CD4-positive, alpha-beta memory T cell (primary cell): Measurements from ENCODE around the gene ATM. TPM values are rescaled to one million over a fixed set of nuclear protein-coding genes. Genes with fewer than 3 reads are reported as not detected.

ENCODE experiments used
- CTCF ChIA-PET: fragments of 350-600 bp; sonication (Branson Sonifier 250); formaldehyde crosslinking; loops from one replicate; lab custom pipeline; 2021; ENCODE audit warnings: inconsistent platforms; ENCODE audit not compliant: partially characterized antibody; lab: Charles Lee
- POLR2A ChIA-PET: fragments of 350-600 bp; sonication (Branson Sonifier 250); formaldehyde crosslinking; loops from one replicate; lab custom pipeline; 2021; ENCODE audit not compliant: partially characterized antibody; lab: Charles Lee
- DNase-seq, 5 donors: peaks; one replicate each; pipeline versions ENCODE4 v3.0.0 to v3.0.0-alpha.2; 2020 to 2022; ENCODE audit warnings: mixed read lengths in 1 of 5
- H3K27ac ChIP-seq: one replicate; pipeline ENCODE4 v1.7.0; 2013; ENCODE audit warnings: low read depth, low read length
- H3K27me3 ChIP-seq: 2 replicates; pipeline ENCODE4 v1.7.0; 2013; ENCODE audit warnings: mild to moderate bottlenecking, low read length, moderate library complexity; ENCODE audit not compliant: insufficient read depth
- H3K36me3 ChIP-seq: 2 replicates; pipeline ENCODE4 v1.7.0; 2013; ENCODE audit warnings: mild to moderate bottlenecking, low read length, moderate library complexity; ENCODE audit not compliant: insufficient read depth
- H3K4me1 ChIP-seq: 2 replicates; pipeline ENCODE4 v1.7.0; 2013; ENCODE audit warnings: mild to moderate bottlenecking, low read length, moderate library complexity; ENCODE audit not compliant: insufficient read depth
- H3K4me3 ChIP-seq, 2 donors: one replicate each; pipeline ENCODE4 v1.7.0; 2013; ENCODE audit warnings: low read length in 2 of 2, mild to moderate bottlenecking in 1 of 2
- H3K9me3 ChIP-seq, 2 donors: one replicate each; pipeline ENCODE4 v1.7.0; 2013; ENCODE audit warnings: low read length in 2 of 2, control low read depth in 1 of 2; ENCODE audit not compliant: control insufficient read depth in 1 of 2
- H3K27ac Mint-ChIP-seq, 7 donors: one replicate each; pipeline ENCODE4 v1.8.0; 2020 to 2021; ENCODE audit warnings: mixed read lengths in 7 of 7, mild to moderate bottlenecking in 6 of 7, inconsistent platforms in 3 of 7, moderate library complexity in 3 of 7
- H3K27me3 Mint-ChIP-seq, 2 donors: one replicate each; pipeline ENCODE4 v1.8.0; 2020 to 2021; ENCODE audit warnings: mixed read lengths in 2 of 2
- H3K36me3 Mint-ChIP-seq, 2 donors: one replicate each; pipeline ENCODE4 v1.8.0; 2020 to 2021; ENCODE audit warnings: mixed read lengths in 2 of 2, inconsistent platforms in 1 of 2, mild to moderate bottlenecking in 1 of 2
- H3K4me1 Mint-ChIP-seq, 4 donors: one replicate each; pipeline ENCODE4 v1.8.0; 2020 to 2021; ENCODE audit warnings: mixed read lengths in 4 of 4, mild to moderate bottlenecking in 1 of 4
- H3K4me3 Mint-ChIP-seq, 8 donors: one replicate each; pipeline ENCODE4 v1.8.0; 2020 to 2021; ENCODE audit warnings: mixed read lengths in 8 of 8, mild to moderate bottlenecking in 7 of 8, moderate library complexity in 6 of 8, inconsistent platforms in 3 of 8
- H3K9me3 Mint-ChIP-seq, 8 donors: one replicate each; pipeline ENCODE4 v1.8.0; 2020 to 2021; ENCODE audit warnings: mixed read lengths in 8 of 8, mild to moderate bottlenecking in 5 of 8, inconsistent platforms in 3 of 8, moderate library complexity in 1 of 8
- intact Hi-C: fragments of 100-400 bp; cut with micrococcal nuclease; formaldehyde crosslinking; loops from one replicate; pipeline ENCODE4 v1.15.1; 2023
- polyA plus RNA-seq, 2 donors: library from polyadenylated mRNA; unstranded; fragments of 300-500 nt; fragmentation: Illumina TruSeq; gene quantifications; one replicate each; pipeline ENCODE4 v1.2.3, GENCODE V29; 2021
- total RNA-seq, 2 experiments: library from RNA; stranded (reverse); gene quantifications; one replicate each; pipeline ENCODE4 v1.2.3, GENCODE V29; 2021

ATM gene
- total and polyA plus RNA-seq, 4 experiments from 2014 or later, result 48.6 to 555 (median 292) TPM

DNA sequence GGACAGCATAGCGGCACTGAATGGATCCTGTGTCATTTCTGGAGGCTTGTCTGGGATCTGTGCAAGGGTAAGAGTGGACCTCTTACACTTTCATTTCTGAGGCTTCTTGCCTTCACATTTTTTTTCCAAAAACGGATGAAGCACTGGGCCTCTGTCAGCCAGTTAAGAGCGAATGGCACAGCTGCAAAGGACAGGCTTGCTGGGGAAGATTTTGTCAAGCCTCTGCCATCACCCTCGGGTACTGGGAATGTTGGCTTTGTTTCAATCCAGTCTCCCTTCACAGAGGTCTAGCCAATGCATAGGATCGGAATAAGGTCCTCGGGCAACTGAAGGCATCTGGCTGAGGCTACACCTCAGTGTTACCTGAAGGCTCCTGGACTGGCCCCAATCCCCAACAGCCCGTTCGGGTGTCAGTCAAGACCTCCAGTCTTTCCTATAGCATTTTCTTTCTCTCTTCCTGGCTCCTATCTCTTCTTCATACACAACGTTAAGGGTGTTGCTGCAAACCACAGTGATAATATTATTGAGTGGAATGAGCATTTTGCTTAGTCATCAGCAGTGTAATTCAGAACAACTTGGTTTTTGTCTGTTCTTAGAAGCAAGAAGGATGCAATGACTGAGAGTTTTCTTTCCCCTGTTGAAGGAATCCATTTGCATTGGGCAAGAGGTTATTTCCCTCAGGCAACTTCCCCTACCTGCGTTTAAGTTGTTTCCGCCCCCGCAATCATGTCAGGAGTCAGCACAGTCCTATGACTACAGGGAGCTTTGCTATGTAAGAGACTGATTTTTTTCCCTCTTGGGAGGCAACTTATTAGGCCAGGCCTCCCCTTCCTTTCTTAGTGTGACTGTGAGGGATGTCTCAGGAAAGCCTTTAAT, 23.2 kb upstream of the ATM start:
- Histone ChIP-seq H3K4me1 (peaks cover 78% of the 10 kb centered on the region), H3K36me3 (peaks cover 21% of the 10 kb centered on the region), H3K4me3 (no peak overlapping the region), H3K27ac (peak overlapping the region; percentile 35), H3K27me3 (no peaks in the 10 kb centered on the region), H3K9me3 (no peaks in the 10 kb centered on the region)
- peak in 4 of 5 donors; percentile 7 to 73 (median 29) for DNase-seq
- ChIA-PET POLR2A (interaction anchor here (1.2 kb wide), 1 partner anchor 37 kb away, joined by 3 read pairs; no protein-coding TSS in a partner anchor), CTCF (interaction anchor here (0.8 kb wide), 1 partner anchor 37 kb away, joined by 3 read pairs; no protein-coding TSS in a partner anchor)
- Mint-ChIP-seq H3K36me3 (peaks cover 36 to 81% of the 10 kb centered on the region in 2 donors), H3K9me3 (peaks cover 0 to 2% (median 1%) of the 10 kb centered on the region in 8 donors), H3K4me3 (peak overlapping the region in 5 of 8 donors; percentile 16 to 58 (median 37)), H3K4me1 (peaks cover 48 to 80% (median 65%) of the 10 kb centered on the region in 4 donors), H3K27me3 (no peaks in the 10 kb centered on the region), H3K27ac (peak overlapping the region; percentile 58 to 85 (median 76))
- intact Hi-C loops, result no loop called here

DNA sequence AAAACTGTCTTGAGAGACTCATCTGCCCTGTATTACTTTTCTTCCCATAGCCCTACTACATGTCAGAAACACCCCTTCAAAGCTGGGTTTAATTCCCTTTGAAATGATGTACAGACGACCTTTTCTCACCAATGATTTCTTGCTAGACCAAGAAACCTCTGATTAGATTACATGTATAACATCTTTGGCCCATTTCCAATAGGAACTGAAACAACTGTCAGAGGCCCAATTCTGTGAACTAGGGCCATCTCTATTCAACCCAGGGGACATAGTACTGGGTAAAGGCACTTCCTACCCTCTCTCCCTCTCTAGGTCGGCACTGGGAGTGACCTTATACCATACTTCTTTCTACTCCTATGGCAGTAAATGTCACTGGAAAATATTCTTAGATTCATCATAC, 19.8 kb upstream of the ATM start:
- Mint-ChIP-seq H3K27me3 (no peaks in the 10 kb centered on the region), H3K4me1 (peaks cover 45 to 80% (median 53%) of the 10 kb centered on the region in 4 donors), H3K9me3 (peaks cover 0 to 11% (median 6%) of the 10 kb centered on the region in 8 donors), H3K4me3 (peak overlapping the region in 1 of 8 donors; percentile 0), H3K27ac (peak overlapping the region in 3 of 7 donors; percentile 19 to 41 (median 30)), H3K36me3 (peaks cover 55 to 69% of the 10 kb centered on the region in 2 donors)
- ChIA-PET CTCF (no interaction called here), POLR2A (interaction anchor here (0.7 to 1.4 kb wide), 2 partner anchors 19 to 37 kb away, joined by 3 read pairs; partner anchors contain the start of gene NPAT)
- peaks cover 25% of the 10 kb centered on the region for H3K36me3 ChIP-seq
- intact Hi-C loops, result no loop called here
- no peaks in the 10 kb centered on the region for H3K9me3 ChIP-seq
- no peak overlapping the region for H3K27ac ChIP-seq
- no peak overlapping the region for H3K4me3 ChIP-seq
- DNase-seq, result no peak
- H3K27me3 ChIP-seq, result no peaks in the 10 kb centered on the region
- peaks cover 62% of the 10 kb centered on the region for H3K4me1 ChIP-seq

DNA sequence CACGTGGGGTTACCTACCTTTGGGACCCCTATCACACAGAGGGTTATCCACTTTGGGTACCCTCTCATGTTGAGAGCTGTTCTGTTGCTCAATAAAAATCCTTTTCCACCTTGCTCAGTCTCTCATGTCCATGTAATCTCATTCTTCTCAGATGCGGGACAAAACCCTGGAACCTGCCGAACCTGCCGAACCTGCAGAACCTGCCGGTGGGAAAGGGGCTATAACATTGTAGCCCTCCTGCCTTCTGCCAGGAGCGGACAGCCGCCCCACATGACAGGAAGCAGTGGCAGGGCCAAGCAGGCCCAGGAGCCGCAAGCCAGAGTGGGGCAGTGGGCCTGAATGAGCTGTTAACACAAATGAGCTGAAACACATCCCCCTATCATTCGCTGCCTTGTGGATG, 18.5 kb upstream of the ATM start:
- H3K4me3 Mint-ChIP-seq, result no peak overlapping the region
- Histone ChIP-seq H3K9me3 (no peaks in the 10 kb centered on the region), H3K27ac (no peak overlapping the region), H3K27me3 (no peaks in the 10 kb centered on the region), H3K36me3 (peaks cover 29% of the 10 kb centered on the region), H3K4me1 (peaks cover 49% of the 10 kb centered on the region), H3K4me3 (no peak overlapping the region)
- H3K36me3 Mint-ChIP-seq, result peaks cover 55 to 74% of the 10 kb centered on the region in 2 donors
- H3K27me3 Mint-ChIP-seq, result no peaks in the 10 kb centered on the region
- peaks cover 0 to 11% (median 6%) of the 10 kb centered on the region in 8 donors for H3K9me3 Mint-ChIP-seq
- no peak for DNase-seq
- intact Hi-C loops, result no loop called here
- no peak overlapping the region for H3K27ac Mint-ChIP-seq
- ChIA-PET CTCF (no interaction called here), POLR2A (interaction anchor here (1.4 kb wide), 1 partner anchor 18 kb away, joined by 3 read pairs; the partner anchor contains the start of gene NPAT)
- peaks cover 42 to 76% (median 51%) of the 10 kb centered on the region in 4 donors for H3K4me1 Mint-ChIP-seq

DNA sequence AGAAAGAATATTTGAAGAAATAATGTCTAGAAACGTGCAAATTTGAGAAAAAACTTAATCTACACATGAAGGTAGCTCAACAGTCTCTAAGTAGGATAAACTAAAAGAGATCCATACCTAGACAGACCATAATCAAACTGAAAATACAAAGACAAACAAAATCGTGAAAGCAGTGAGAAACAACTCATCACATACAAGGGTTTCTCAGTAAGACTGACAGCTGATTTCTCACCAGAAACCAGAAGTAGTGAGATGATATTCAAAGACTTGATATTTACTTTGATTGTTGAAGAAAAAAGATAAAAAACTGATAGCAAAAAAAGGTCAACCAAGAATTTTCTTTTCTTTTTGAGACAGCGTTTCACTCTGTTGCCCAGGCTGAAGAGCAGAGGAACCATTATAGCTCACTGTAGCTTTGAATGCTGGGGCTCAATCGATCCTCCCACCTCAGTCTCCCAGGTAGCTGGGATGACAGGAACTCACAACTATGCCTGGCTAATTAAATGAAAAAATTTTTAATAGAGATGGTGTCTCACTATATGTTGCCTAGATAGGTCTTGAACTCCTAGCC, 17.9 kb upstream of the ATM start:
- peak overlapping the region in 3 of 7 donors; percentile 9 to 42 (median 11) for H3K27ac Mint-ChIP-seq
- DNase-seq, result no peak
- no peaks in the 10 kb centered on the region for H3K27me3 ChIP-seq
- peaks cover 43% of the 10 kb centered on the region for H3K4me1 ChIP-seq
- ChIA-PET CTCF (no interaction called here), POLR2A (interaction anchor here (1.0 kb wide), 1 partner anchor 38 kb away, joined by 3 read pairs; no protein-coding TSS in a partner anchor)
- peaks cover 0 to 11% (median 6%) of the 10 kb centered on the region in 8 donors for H3K9me3 Mint-ChIP-seq
- H3K9me3 ChIP-seq, result no peaks in the 10 kb centered on the region
- no peaks in the 10 kb centered on the region for H3K27me3 Mint-ChIP-seq
- H3K4me3 Mint-ChIP-seq, result no peak overlapping the region
- H3K36me3 Mint-ChIP-seq, result peaks cover 59 to 74% of the 10 kb centered on the region in 2 donors
- peaks cover 39 to 74% (median 48%) of the 10 kb centered on the region in 4 donors for H3K4me1 Mint-ChIP-seq
- H3K4me3 ChIP-seq, result no peak overlapping the region
- peaks cover 33% of the 10 kb centered on the region for H3K36me3 ChIP-seq
- H3K27ac ChIP-seq, result no peak overlapping the region
- intact Hi-C loops, result no loop called here

DNA sequence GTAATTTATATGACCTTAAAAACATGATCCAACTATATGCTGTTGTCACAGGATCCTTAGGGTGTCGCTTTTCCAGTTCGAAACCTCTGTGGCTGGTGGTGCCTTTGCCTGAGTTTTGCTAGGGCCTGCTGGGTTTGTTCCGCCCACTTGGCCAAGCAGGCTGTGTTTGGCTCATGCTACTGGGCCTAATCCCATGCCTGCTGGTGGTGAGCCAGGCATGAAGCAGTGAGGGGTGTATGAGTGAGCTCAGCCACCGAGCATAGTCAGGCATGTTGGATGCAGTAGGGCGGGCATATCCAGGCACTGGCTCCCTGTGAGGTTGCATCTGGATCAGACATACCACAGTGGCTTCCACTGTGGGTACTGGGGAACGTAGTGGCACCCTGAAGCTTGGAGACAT, 16.7 kb upstream of the ATM start:
- H3K4me3 ChIP-seq, result no peak overlapping the region
- H3K4me1 Mint-ChIP-seq, result peaks cover 36 to 72% (median 45%) of the 10 kb centered on the region in 4 donors
- no peak overlapping the region for H3K27ac Mint-ChIP-seq

DNA sequence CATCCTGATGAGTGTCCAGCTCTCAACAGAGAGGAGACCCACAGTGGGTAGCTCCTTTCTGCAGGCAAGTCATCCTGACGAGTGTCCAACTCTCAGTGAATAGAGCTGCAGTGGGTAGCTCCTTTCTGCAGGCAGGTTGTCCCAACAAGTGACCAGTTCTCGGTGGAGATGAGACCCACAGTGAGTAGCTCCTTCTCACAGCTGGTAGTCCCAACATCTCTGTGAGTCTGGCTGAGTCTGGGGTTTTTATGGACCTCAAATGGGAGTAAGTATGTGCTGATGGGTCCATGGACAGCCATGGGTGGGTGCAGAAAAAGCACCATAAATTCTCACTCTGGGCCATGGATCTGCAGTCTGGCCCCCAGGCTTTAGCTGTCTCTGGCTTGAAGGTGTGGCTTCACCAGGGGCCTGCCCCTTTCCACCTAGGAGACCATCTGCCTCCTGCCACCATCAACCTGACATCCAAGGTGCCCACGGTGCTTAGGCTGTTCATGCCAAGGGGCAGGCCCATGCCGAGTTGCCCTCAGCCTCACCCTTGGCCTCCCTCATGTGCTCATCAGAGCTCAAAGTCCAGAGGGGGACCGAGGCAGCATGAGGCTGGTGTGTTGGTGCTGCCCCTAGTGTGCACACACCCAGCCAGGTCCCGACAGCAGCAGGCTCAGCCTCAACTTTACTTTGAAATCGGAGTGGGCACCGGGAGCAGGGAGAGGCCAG, 15.7 kb upstream of the ATM start:
- peaks cover 0 to 11% (median 6%) of the 10 kb centered on the region in 8 donors for H3K9me3 Mint-ChIP-seq
- no peak overlapping the region for H3K4me3 ChIP-seq
- peaks cover 37 to 70% (median 45%) of the 10 kb centered on the region in 4 donors for H3K4me1 Mint-ChIP-seq
- no peak overlapping the region for H3K4me3 Mint-ChIP-seq
- H3K4me1 ChIP-seq, result peaks cover 36% of the 10 kb centered on the region
- ChIA-PET CTCF (interaction anchor here (1.2 kb wide), 1 partner anchor 19 kb away, joined by 3 read pairs; no protein-coding TSS in a partner anchor), POLR2A (interaction anchor here (1.1 to 1.3 kb wide), 3 partner anchors 12 to 30 kb away, joined by 3 to 5 read pairs (median 4); partner anchors contain the start of genes ATM and NPAT)
- peaks cover 77 to 80% of the 10 kb centered on the region in 2 donors for H3K36me3 Mint-ChIP-seq
- DNase-seq, result no peak
- no peak overlapping the region for H3K27ac ChIP-seq
- peaks cover 40% of the 10 kb centered on the region for H3K36me3 ChIP-seq
- H3K27me3 ChIP-seq, result no peaks in the 10 kb centered on the region
- no peaks in the 10 kb centered on the region for H3K27me3 Mint-ChIP-seq
- no peaks in the 10 kb centered on the region for H3K9me3 ChIP-seq
- intact Hi-C loops, result no loop called here
- no peak overlapping the region for H3K27ac Mint-ChIP-seq

More for the DNA sequence above, 16.7 kb upstream of the ATM start:
- peaks cover 40% of the 10 kb centered on the region for H3K36me3 ChIP-seq
- Mint-ChIP-seq H3K4me3 (no peak overlapping the region), H3K27me3 (no peaks in the 10 kb centered on the region), H3K36me3 (peaks cover 70 to 73% of the 10 kb centered on the region in 2 donors), H3K9me3 (peaks cover 0 to 11% (median 6%) of the 10 kb centered on the region in 8 donors)
- ChIA-PET POLR2A (interaction anchor here (1.1 to 1.3 kb wide), 3 partner anchors 13 to 31 kb away, joined by 3 to 5 read pairs (median 4); partner anchors contain the start of genes ATM and NPAT), CTCF (interaction anchor here (1.2 kb wide), 1 partner anchor 18 kb away, joined by 3 read pairs; no protein-coding TSS in a partner anchor)
- intact Hi-C loops, result no loop called here
- DNase-seq, result no peak
- no peak overlapping the region for H3K27ac ChIP-seq
- peaks cover 39% of the 10 kb centered on the region for H3K4me1 ChIP-seq
- H3K27me3 ChIP-seq, result no peaks in the 10 kb centered on the region
- H3K9me3 ChIP-seq, result no peaks in the 10 kb centered on the region
